Esophagus muscularis mucosa (tissue), 4 donors: ENCODE data around the gene GALNT2. TPM values are rescaled to one million over a fixed set of nuclear protein-coding genes. Genes with fewer than 3 reads are reported as not detected.
A peak's percentile ranks its signal among the peaks of the same experiment; 100 is the strongest.

Experiments
- DNase-seq: peaks from one replicate; pipeline ENCODE4 v3.0.0-alpha.2; 2017; ENCODE audit errors: extremely low spot score
- H3K27ac ChIP-seq, 4 donors: fragments of 200-600 bp; sonication (generic); replicated peaks in 1 of 4; 1 replicate in 3 of 4; 2 replicates in 1 of 4; pipeline ENCODE4 v1.5.1; 2016 to 2019; ENCODE audit warnings: mild to moderate bottlenecking in 1 of 4
- H3K27me3 ChIP-seq, 4 donors: fragments of 200-600 bp; sonication (generic); one replicate each; pipeline versions ENCODE4 v1.5.1 to v1.6.0; 2016 to 2019
- H3K36me3 ChIP-seq, 4 donors: fragments of 200-600 bp; sonication (generic); one replicate each; pipeline ENCODE4 v1.5.1; 2016 to 2019
- H3K4me1 ChIP-seq, 4 donors: fragments of 200-600 bp; sonication (generic); one replicate each; pipeline ENCODE4 v1.5.1; 2016 to 2019
- H3K4me3 ChIP-seq, 4 donors: fragments of 200-600 bp; sonication (generic); 1 replicate in 2 of 4; 2 replicates in 2 of 4; pipeline ENCODE4 v1.5.1; 2016 to 2019; ENCODE audit warnings: mild to moderate bottlenecking in 4 of 4, moderate library complexity in 1 of 4
- H3K9me3 ChIP-seq, 4 donors: fragments of 200-600 bp; sonication (generic); 1 replicate in 3 of 4; 2 replicates in 1 of 4; pipeline ENCODE4 v1.5.1; 2016 to 2019
- EP300 ChIP-seq: sonication (generic); formaldehyde crosslinking; IDR thresholded peaks from one replicate; pipeline ENCODE4 v1.6.1; 2017; ENCODE audit warnings: antibody characterized with exemption
- POLR2A ChIP-seq: fragments of 450-650 bp; IDR thresholded peaks from one replicate; pipeline ENCODE4 v1.6.1; 2017; ENCODE audit warnings: antibody characterized with exemption, moderate library complexity, mild to moderate bottlenecking, low read depth
- POLR2AphosphoS5 ChIP-seq, 2 donors: sonication (generic); formaldehyde crosslinking; IDR thresholded peaks; one replicate each; pipeline ENCODE4 v1.6.1; 2017; ENCODE audit warnings: antibody characterized with exemption in 2 of 2
- WGBS: methylation state at CpG from one replicate; pipeline ENCODE4 v1.1.5; 2018; 5-methylcytosine and 5-hydroxymethylcytosine counted together
- intact Hi-C: fragments of 100-400 bp; cut with DNase I; formaldehyde crosslinking; loops from one replicate; pipeline ENCODE4 v1.15.1; 2023
- total RNA-seq, 4 donors: library from RNA; depleted of rRNA; stranded (reverse); fragments of >200 nt; gene quantifications; one replicate each; pipeline versions ENCODE4 v1.1.0 to v1.2.1, GENCODE V29; 2016
- TF ChIP-seq, protein P1 (sequence below), 3 experiments: fragments of 200-600 bp in 2 of 3; fragments of 450-650 bp in 1 of 3; sonication (generic) in 2 of 3; IDR thresholded peaks; one replicate each; pipeline ENCODE4 v1.5.1; 2017 to 2019; ENCODE audit warnings: antibody characterized with exemption in 3 of 3, mild to moderate bottlenecking in 2 of 3, moderate library complexity in 1 of 3

The GALNT2 gene
- total RNA-seq, 4 donors from 2014 or later = 89.6 to 145 (median 129) TPM

- no peaks in the 10 kb centered on the region for H3K27me3 ChIP-seq
- TF ChIP-seq EP300 (no peak), POLR2A (no peak)
- TF ChIP-seq, protein P1, sequence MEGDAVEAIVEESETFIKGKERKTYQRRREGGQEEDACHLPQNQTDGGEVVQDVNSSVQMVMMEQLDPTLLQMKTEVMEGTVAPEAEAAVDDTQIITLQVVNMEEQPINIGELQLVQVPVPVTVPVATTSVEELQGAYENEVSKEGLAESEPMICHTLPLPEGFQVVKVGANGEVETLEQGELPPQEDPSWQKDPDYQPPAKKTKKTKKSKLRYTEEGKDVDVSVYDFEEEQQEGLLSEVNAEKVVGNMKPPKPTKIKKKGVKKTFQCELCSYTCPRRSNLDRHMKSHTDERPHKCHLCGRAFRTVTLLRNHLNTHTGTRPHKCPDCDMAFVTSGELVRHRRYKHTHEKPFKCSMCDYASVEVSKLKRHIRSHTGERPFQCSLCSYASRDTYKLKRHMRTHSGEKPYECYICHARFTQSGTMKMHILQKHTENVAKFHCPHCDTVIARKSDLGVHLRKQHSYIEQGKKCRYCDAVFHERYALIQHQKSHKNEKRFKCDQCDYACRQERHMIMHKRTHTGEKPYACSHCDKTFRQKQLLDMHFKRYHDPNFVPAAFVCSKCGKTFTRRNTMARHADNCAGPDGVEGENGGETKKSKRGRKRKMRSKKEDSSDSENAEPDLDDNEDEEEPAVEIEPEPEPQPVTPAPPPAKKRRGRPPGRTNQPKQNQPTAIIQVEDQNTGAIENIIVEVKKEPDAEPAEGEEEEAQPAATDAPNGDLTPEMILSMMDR (IDR thresholded peaks at IDR 0.05) = no peak
- H3K4me1 ChIP-seq = peaks cover 30 to 72% (median 67%) of the 10 kb centered on the region in 4 donors
- H3K4me3 ChIP-seq = no peak overlapping the region
- intact Hi-C loops = no loop called here
- DNase-seq = no peak
- 76% methylated on average over 2 of the region's 2 CpGs for WGBS
- no peaks in the 10 kb centered on the region for H3K36me3 ChIP-seq
- H3K9me3 ChIP-seq = no peaks in the 10 kb centered on the region
- no peak overlapping the region for H3K27ac ChIP-seq
Observed at GRCh38 chr1:230216896-230217295, 149.9 kb downstream of the GALNT2 start.

- no peak for TF ChIP-seq POLR2AphosphoS5 (IDR thresholded peaks at IDR 0.05)
- TF ChIP-seq EP300 = no peak
- TF ChIP-seq POLR2A = no peak
- H3K9me3 ChIP-seq = no peaks in the 10 kb centered on the region
- H3K36me3 ChIP-seq = no peaks in the 10 kb centered on the region
- WGBS = 92% methylated on average over 5 of the region's 6 CpGs
- H3K4me1 ChIP-seq = peaks cover 30 to 79% (median 73%) of the 10 kb centered on the region in 4 donors
- no peak overlapping the region for H3K27ac ChIP-seq
- no peaks in the 10 kb centered on the region for H3K27me3 ChIP-seq
- intact Hi-C loops = no loop called here
- no peak for DNase-seq
- H3K4me3 ChIP-seq = no peak overlapping the region
Observed at GRCh38 chr1:230218667-230219066, 151.6 kb downstream of the GALNT2 start.

DNA sequence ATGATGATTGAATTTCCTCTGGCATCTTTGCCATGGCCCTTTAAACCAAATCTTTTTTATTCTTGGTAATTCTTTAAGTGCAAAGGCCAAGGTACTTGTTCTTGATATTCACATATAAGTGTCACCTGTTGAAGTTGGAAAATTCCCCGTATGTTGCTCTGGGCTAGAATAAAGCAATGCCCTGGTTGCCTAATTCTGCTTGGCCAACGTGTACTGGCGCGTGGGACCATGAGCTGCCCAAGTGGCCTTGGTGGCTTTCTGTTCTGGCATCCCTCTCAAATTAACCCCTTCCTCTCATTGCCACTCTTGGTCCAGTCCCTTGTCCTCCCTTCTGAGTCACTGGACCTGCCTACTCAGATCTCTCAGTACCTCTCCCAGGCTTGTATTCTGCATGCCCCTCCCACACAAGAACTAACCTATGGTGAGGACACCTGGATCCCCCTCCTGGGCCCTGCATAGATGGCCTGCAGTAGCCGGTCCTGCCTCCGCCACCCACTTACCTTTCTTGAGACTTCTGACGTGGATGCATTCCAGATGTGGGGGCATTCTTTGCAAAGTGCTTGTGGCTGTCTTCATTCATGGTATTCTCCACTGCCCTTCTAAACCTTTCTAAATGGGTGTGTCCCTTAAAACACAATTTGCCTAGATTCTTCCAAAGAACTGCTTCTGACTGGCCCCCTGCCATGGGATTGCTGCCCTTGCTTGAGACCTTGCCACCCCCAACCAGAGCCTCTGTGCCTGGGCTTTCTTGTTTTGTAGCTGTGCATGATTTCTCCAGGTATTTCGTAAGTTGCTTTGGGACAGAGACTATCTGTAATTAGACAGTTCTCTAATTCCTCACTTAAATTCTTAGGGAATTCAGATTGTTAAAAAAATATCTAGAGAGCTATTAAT, 152.4 kb downstream of the GALNT2 start:
- no peaks in the 10 kb centered on the region for H3K9me3 ChIP-seq
- no peak for DNase-seq
- H3K27ac ChIP-seq = no peak overlapping the region
- H3K36me3 ChIP-seq = no peaks in the 10 kb centered on the region
- no peak overlapping the region for H3K4me3 ChIP-seq
- intact Hi-C loops = no loop called here
- peaks cover 25 to 81% (median 74%) of the 10 kb centered on the region in 4 donors for H3K4me1 ChIP-seq
- no peaks in the 10 kb centered on the region for H3K27me3 ChIP-seq
- WGBS = 90% methylated on average over 8 of the region's 8 CpGs
- TF ChIP-seq, protein P1 (IDR thresholded peaks at IDR 0.05) = no peak
- TF ChIP-seq POLR2A (no peak), EP300 (no peak), POLR2AphosphoS5 (IDR thresholded peaks at IDR 0.05) (no peak)

GRCh38 chr1:230220478-230220877, 153.4 kb downstream of the GALNT2 start:
- peaks cover 17 to 81% (median 67%) of the 10 kb centered on the region in 4 donors for H3K4me1 ChIP-seq
- intact Hi-C loops = no loop called here

GRCh38 chr1:230220907-230221306, 153.9 kb downstream of the GALNT2 start:
- 77% methylated on average over 3 of the region's 3 CpGs for WGBS
- peaks cover 14 to 81% (median 63%) of the 10 kb centered on the region in 4 donors for H3K4me1 ChIP-seq

More at GRCh38 chr1:230220478-230220877, 153.4 kb downstream of the GALNT2 start:
- Histone ChIP-seq H3K9me3 (no peaks in the 10 kb centered on the region), H3K27me3 (no peaks in the 10 kb centered on the region), H3K27ac (peak overlapping the region in 1 of 4 donors; percentile 39), H3K36me3 (no peaks in the 10 kb centered on the region), H3K4me3 (no peak overlapping the region)
- DNase-seq = no peak
- 89% methylated on average over 7 of the region's 7 CpGs for WGBS
- TF ChIP-seq POLR2AphosphoS5 (IDR thresholded peaks at IDR 0.05) (no peak), POLR2A (no peak), EP300 (no peak)
- TF ChIP-seq, protein P1 (IDR thresholded peaks at IDR 0.05) = no peak

More at GRCh38 chr1:230220907-230221306, 153.9 kb downstream of the GALNT2 start:
- TF ChIP-seq POLR2AphosphoS5 (IDR thresholded peaks at IDR 0.05) (no peak), EP300 (no peak), POLR2A (no peak)
- TF ChIP-seq, protein P1 (IDR thresholded peaks at IDR 0.05) = no peak
- intact Hi-C loops = no loop called here
- Histone ChIP-seq H3K4me3 (no peak overlapping the region), H3K27ac (peak overlapping the region in 3 of 4 donors; percentile 4 to 56 (median 39)), H3K9me3 (no peaks in the 10 kb centered on the region), H3K36me3 (no peaks in the 10 kb centered on the region), H3K27me3 (no peaks in the 10 kb centered on the region)
- no peak for DNase-seq
